Measurements from ENCODE around the gene PBLD.
A peak's percentile ranks its signal among the peaks of the same experiment; 100 is the strongest.

DNA sequence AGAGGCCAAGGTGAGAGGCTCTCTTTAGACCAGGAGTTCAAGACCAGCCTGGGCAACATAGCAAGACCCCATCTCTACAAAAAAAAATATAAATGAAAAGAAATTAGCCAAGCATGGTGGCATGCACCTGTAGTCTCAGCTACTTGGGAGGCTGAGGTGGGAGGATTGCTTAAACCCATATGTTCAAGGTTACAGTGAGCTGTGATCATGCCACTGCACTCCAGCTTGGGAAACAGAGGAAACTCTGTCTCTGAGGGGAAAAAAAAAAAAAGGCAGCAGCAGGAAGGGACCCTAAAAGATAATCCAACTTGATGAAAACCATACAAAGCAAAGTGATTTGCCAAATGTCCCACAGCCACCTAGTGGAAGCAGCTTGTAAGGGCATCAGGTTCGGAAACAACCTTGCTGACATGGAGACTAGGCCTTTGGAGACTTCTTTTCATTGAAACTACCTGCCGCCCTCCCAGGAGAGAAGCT is 15.6 kb upstream of the PBLD start:
- TF ChIP-seq POLR2AphosphoS2 (conservative IDR thresholded peaks at IDR 0.05; ENCODE audit: low read length) (no peak), NFE2L2 (conservative IDR thresholded peaks at IDR 0.05; ENCODE audit: low read length) (no peak), JUNB (IDR thresholded peaks at IDR 0.05) (no peak), RNF2 (IDR thresholded peaks at IDR 0.05; ENCODE audit: borderline replicate concordance, low read depth) (no peak), MAZ (IDR thresholded peaks at IDR 0.05; ENCODE audit: borderline replicate concordance, low read depth, low read length) (no peak), EP300 (IDR thresholded peaks at IDR 0.05) (no peak)
- TF ChIP-seq, protein P1, sequence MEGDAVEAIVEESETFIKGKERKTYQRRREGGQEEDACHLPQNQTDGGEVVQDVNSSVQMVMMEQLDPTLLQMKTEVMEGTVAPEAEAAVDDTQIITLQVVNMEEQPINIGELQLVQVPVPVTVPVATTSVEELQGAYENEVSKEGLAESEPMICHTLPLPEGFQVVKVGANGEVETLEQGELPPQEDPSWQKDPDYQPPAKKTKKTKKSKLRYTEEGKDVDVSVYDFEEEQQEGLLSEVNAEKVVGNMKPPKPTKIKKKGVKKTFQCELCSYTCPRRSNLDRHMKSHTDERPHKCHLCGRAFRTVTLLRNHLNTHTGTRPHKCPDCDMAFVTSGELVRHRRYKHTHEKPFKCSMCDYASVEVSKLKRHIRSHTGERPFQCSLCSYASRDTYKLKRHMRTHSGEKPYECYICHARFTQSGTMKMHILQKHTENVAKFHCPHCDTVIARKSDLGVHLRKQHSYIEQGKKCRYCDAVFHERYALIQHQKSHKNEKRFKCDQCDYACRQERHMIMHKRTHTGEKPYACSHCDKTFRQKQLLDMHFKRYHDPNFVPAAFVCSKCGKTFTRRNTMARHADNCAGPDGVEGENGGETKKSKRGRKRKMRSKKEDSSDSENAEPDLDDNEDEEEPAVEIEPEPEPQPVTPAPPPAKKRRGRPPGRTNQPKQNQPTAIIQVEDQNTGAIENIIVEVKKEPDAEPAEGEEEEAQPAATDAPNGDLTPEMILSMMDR (IDR thresholded peaks at IDR 0.05), result peak; percentile 56
- TF ChIP-seq, protein P2, sequence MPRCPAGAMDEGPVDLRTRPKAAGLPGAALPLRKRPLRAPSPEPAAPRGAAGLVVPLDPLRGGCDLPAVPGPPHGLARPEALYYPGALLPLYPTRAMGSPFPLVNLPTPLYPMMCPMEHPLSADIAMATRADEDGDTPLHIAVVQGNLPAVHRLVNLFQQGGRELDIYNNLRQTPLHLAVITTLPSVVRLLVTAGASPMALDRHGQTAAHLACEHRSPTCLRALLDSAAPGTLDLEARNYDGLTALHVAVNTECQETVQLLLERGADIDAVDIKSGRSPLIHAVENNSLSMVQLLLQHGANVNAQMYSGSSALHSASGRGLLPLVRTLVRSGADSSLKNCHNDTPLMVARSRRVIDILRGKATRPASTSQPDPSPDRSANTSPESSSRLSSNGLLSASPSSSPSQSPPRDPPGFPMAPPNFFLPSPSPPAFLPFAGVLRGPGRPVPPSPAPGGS (IDR thresholded peaks at IDR 0.05), result no peak

Data from A549 (cell line).